HepG2 (cell line): Measurements from ENCODE around the gene HMGN4. TPM values are rescaled to one million over a fixed set of nuclear protein-coding genes. Genes with fewer than 3 reads are reported as not detected.

Experiments
- BRCA1 ChIP-seq: sonication (generic); formaldehyde crosslinking; IDR thresholded peaks from 2 replicates; pipeline ENCODE4 v1.4.0; 2020; ENCODE audit warnings: missing genetic modification reagents
- DRAP1 ChIP-seq: IDR thresholded peaks from 2 replicates; pipeline ENCODE4 v1.6.1; 2016; ENCODE audit warnings: missing genetic modification reagents, missing compliant biosample characterization
- HOXA7 ChIP-seq: sonication (generic); formaldehyde crosslinking; IDR thresholded peaks from 2 replicates; pipeline ENCODE4 v1.8.1; 2022; ENCODE audit warnings: mild to moderate bottlenecking, missing genetic modification reagents, moderate library complexity
- IKZF1 ChIP-seq: fragments of 450-650 bp; IDR thresholded peaks from 2 replicates; pipeline ENCODE4 v1.7.1; 2016
- IRF2 ChIP-seq: IDR thresholded peaks from 2 replicates; pipeline ENCODE4 v1.6.1; 2018; ENCODE audit warnings: missing genetic modification reagents, missing compliant biosample characterization
- MLX ChIP-seq: IDR thresholded peaks from 2 replicates; pipeline ENCODE4 v1.6.1; 2016
- PAXIP1 ChIP-seq: sonication (generic); formaldehyde crosslinking; conservative IDR thresholded peaks from 2 replicates; pipeline ENCODE4 v1.4.0; 2020; ENCODE audit warnings: mild to moderate bottlenecking, missing genetic modification reagents, moderate library complexity
- PPARG ChIP-seq: conservative IDR thresholded peaks from 2 replicates; pipeline ENCODE4 v1.6.1; 2016; ENCODE audit warnings: missing biosample characterization, missing genetic modification reagents
- RELA ChIP-seq: sonication (generic); formaldehyde crosslinking; IDR thresholded peaks from 2 replicates; pipeline ENCODE4 v1.4.0; 2020; ENCODE audit warnings: missing genetic modification reagents
- SRSF1 ChIP-seq: fragments of 200-400 bp; formaldehyde crosslinking; optimal IDR thresholded peaks from 2 replicates; pipeline ENCODE3; 2017; ENCODE audit warnings: mild to moderate bottlenecking, low read depth, low read length, moderate library complexity
- XRCC5 ChIP-seq: fragments of 200-400 bp; formaldehyde crosslinking; optimal IDR thresholded peaks from 2 replicates; pipeline ENCODE3; 2017; ENCODE audit warnings: mild to moderate bottlenecking, low read length
- ZFAT ChIP-seq: sonication (generic); formaldehyde crosslinking; conservative IDR thresholded peaks from 2 replicates; pipeline ENCODE4 v1.8.1; 2023; ENCODE audit warnings: missing genetic modification reagents, inconsistent platforms
- ZFX ChIP-seq: sonication (generic); formaldehyde crosslinking; IDR thresholded peaks from 2 replicates; pipeline ENCODE4 v1.4.0; 2020; ENCODE audit warnings: mild to moderate bottlenecking, low read depth, missing genetic modification reagents, moderate library complexity
- ZNF101 ChIP-seq: sonication (generic); formaldehyde crosslinking; IDR thresholded peaks from 2 replicates; pipeline ENCODE4 v1.4.0; 2020; ENCODE audit warnings: mild to moderate bottlenecking, low read depth, missing genetic modification reagents, borderline replicate concordance
- ZNF18 ChIP-seq: sonication (generic); formaldehyde crosslinking; IDR thresholded peaks from 2 replicates; pipeline ENCODE4 v1.8.0; 2022; ENCODE audit warnings: mild to moderate bottlenecking, missing genetic modification reagents; ENCODE audit not compliant: insufficient replicate concordance
- ZNF335 ChIP-seq: sonication (generic); formaldehyde crosslinking; IDR thresholded peaks from 2 replicates; pipeline ENCODE4 v1.4.0; 2020; ENCODE audit warnings: missing genetic modification reagents
- ZNF546 ChIP-seq: sonication (generic); formaldehyde crosslinking; conservative IDR thresholded peaks from 2 replicates; pipeline ENCODE4 v1.8.1; 2023; ENCODE audit warnings: mild to moderate bottlenecking, missing genetic modification reagents
- ZNF660 ChIP-seq: sonication (generic); formaldehyde crosslinking; IDR thresholded peaks from 2 replicates; pipeline ENCODE4 v1.5.1; 2020; ENCODE audit warnings: mild to moderate bottlenecking, low read depth, missing genetic modification reagents, borderline replicate concordance
- ZNF691 ChIP-seq: sonication (generic); formaldehyde crosslinking; IDR thresholded peaks from 2 replicates; pipeline ENCODE4 v1.4.0; 2020; ENCODE audit warnings: missing genetic modification reagents, low read depth, mild to moderate bottlenecking, borderline replicate concordance
- ZNF703 ChIP-seq: sonication (generic); formaldehyde crosslinking; IDR thresholded peaks from 2 replicates; pipeline ENCODE4 v1.5.1; 2020; ENCODE audit warnings: missing genetic modification reagents, mild to moderate bottlenecking, moderate library complexity, borderline replicate concordance
- ZNF746 ChIP-seq: sonication (generic); formaldehyde crosslinking; IDR thresholded peaks from 2 replicates; pipeline ENCODE4 v1.8.0; 2022; ENCODE audit warnings: mild to moderate bottlenecking, missing genetic modification reagents
- ZNF790 ChIP-seq: sonication (generic); formaldehyde crosslinking; IDR thresholded peaks from 2 replicates; pipeline ENCODE4 v1.8.0; 2022; ENCODE audit warnings: missing genetic modification reagents, mild to moderate bottlenecking, borderline replicate concordance
- polyA plus RNA-seq, 8 experiments: library from polyadenylated mRNA; depleted of rRNA in 3 of 8; stranded (reverse) in 7 of 8; unstranded in 1 of 8; fragments of >200 nt; fragmentation: Illumina TruSeq in 4 of 8; extraction: Trizol in 4 of 8; gene quantifications; 2 replicates each; pipeline versions ENCODE4 v1.2.1 to v1.2.3, GENCODE V29; 2011 to 2016; ENCODE audit warnings: low read depth in 4 of 8, missing spikeins in 1 of 8, mixed read lengths in 1 of 8; ENCODE audit not compliant: insufficient read depth in 1 of 8
- total RNA-seq, 5 experiments: library from RNA; depleted of rRNA; stranded (reverse); fragments of >200 nt; fragmentation: Illumina TruSeq; extraction: Trizol; gene quantifications; 2 replicates each; pipeline ENCODE4 v1.2.3, GENCODE V29; 2016; ENCODE audit warnings: low read depth in 1 of 5

Gene HMGN4
- total and polyA plus RNA-seq, 2 of the 13 experiments (the other 11 are each of a cell fraction or from before 2014, with no cell fraction given) = 39.9 to 52.1 TPM

GRCh38 chr6:26550250-26550993 is 12.3 kb downstream of the HMGN4 start (continued):
- no peak for TF ChIP-seq BRCA1 (CRISPR knock-in tag)
- peak; percentile 85 for TF ChIP-seq SRSF1
- TF ChIP-seq ZFX (CRISPR knock-in tag) = peak; percentile 72
- TF ChIP-seq ZNF790 (CRISPR knock-in tag) = no peak
- peak; percentile 49 for TF ChIP-seq DRAP1 (CRISPR knock-in tag)
- no peak for TF ChIP-seq IKZF1
- peak; percentile 80 for TF ChIP-seq XRCC5
- TF ChIP-seq ZNF746 = 0 out of 2 replicates have a peak, but pooled peaks have one; percentile 50
- no peak for TF ChIP-seq HOXA7 (CRISPR knock-in tag)
- TF ChIP-seq ZNF546 = peak; percentile 78; the same call in 1 of the 2 replicates
- peak; percentile 6 for TF ChIP-seq ZNF18 (CRISPR knock-in tag)
- TF ChIP-seq ZNF101 (CRISPR knock-in tag) = no peak
- no peak for TF ChIP-seq ZNF703 (CRISPR knock-in tag)
- peak; percentile 34; the same call in 1 of the 2 replicates for TF ChIP-seq MLX
- no peak for TF ChIP-seq ZNF660 (CRISPR knock-in tag)
- TF ChIP-seq PAXIP1 = peak; percentile 59
- TF ChIP-seq ZNF691 (CRISPR knock-in tag) = peak; percentile 72; the same call in 1 of the 2 replicates
- no peak for TF ChIP-seq RELA
- TF ChIP-seq IRF2 = peak; percentile 69; the same call in 1 of the 2 replicates
- peak; percentile 54; the same call in 1 of the 2 replicates for TF ChIP-seq PPARG (CRISPR knock-in tag)
- TF ChIP-seq ZNF335 (CRISPR knock-in tag) = 0 out of 2 replicates have a peak, but pooled peaks have one; percentile 29
- TF ChIP-seq ZFAT (CRISPR knock-in tag) = no peak
